Mesenchymal stem cell (in vitro differentiated cells and primary cell): ENCODE data around the gene SLC2A4RG.
A peak's percentile ranks its signal among the peaks of the same experiment; 100 is the strongest.

Experiments used
- DNase-seq: peaks from one replicate; pipeline ENCODE4 v3.0.0-alpha.2; 2013
- H2AFZ ChIP-seq: one replicate; pipeline ENCODE4 v1.6.1; 2013; ENCODE audit warnings: low read depth, mild to moderate bottlenecking, control low read depth, inconsistent platforms, low read length, moderate library complexity
- H2AK5ac ChIP-seq: 2 replicates; pipeline ENCODE4 v1.6.1; 2013; ENCODE audit warnings: low read length, moderate library complexity, mild to moderate bottlenecking, inconsistent platforms; ENCODE audit not compliant: severe bottlenecking
- H2BK120ac ChIP-seq: one replicate; pipeline ENCODE4 v1.6.1; 2013; ENCODE audit warnings: low read depth, mild to moderate bottlenecking, inconsistent platforms, low read length, moderate library complexity
- H2BK12ac ChIP-seq, 2 experiments: one replicate each; pipeline ENCODE4 v1.6.1; 2013; ENCODE audit warnings: inconsistent platforms in 2 of 2, low read length in 2 of 2, mild to moderate bottlenecking in 2 of 2, moderate library complexity in 2 of 2, control low read depth in 1 of 2
- H2BK15ac ChIP-seq: one replicate; pipeline ENCODE4 v1.6.1; 2013; ENCODE audit warnings: mild to moderate bottlenecking, low read depth, inconsistent platforms; ENCODE audit not compliant: poor library complexity, severe bottlenecking
- H2BK5ac ChIP-seq: 2 replicates; pipeline ENCODE4 v1.6.1; 2013; ENCODE audit warnings: low read depth, mild to moderate bottlenecking, low read length, control low read depth, inconsistent platforms; ENCODE audit not compliant: poor library complexity, severe bottlenecking
- H3K14ac ChIP-seq, 2 experiments: one replicate each; pipeline ENCODE4 v1.6.1; 2013; ENCODE audit warnings: inconsistent platforms in 2 of 2, low read length in 2 of 2, control low read depth in 1 of 2, mild to moderate bottlenecking in 1 of 2, moderate library complexity in 1 of 2
- H3K18ac ChIP-seq, 2 experiments: one replicate each; pipeline ENCODE4 v1.6.1; 2013; ENCODE audit warnings: inconsistent platforms in 2 of 2, low read length in 2 of 2, control low read depth in 1 of 2, low read depth in 1 of 2, mild to moderate bottlenecking in 1 of 2
- H3K23ac ChIP-seq, 2 experiments: one replicate each; pipeline ENCODE4 v1.6.1; 2013; ENCODE audit warnings: inconsistent platforms in 2 of 2, low read length in 2 of 2, mild to moderate bottlenecking in 2 of 2, moderate library complexity in 2 of 2, control low read depth in 1 of 2
- H3K27ac ChIP-seq: 2 replicates; pipeline ENCODE4 v1.5.1; 2013; ENCODE audit warnings: mild to moderate bottlenecking, moderate library complexity, low read length, control low read depth, inconsistent platforms; ENCODE audit not compliant: poor library complexity, severe bottlenecking
- H3K27me3 ChIP-seq, 2 experiments: 2 replicates each; pipeline versions ENCODE4 v1.6.1 to v1.7.0; 2013; ENCODE audit warnings: low read length in 2 of 2, mild to moderate bottlenecking in 2 of 2, moderate library complexity in 2 of 2, control low read depth in 1 of 2, inconsistent platforms in 1 of 2; ENCODE audit not compliant: control insufficient read depth in 1 of 2, insufficient read depth in 1 of 2
- H3K36me3 ChIP-seq, 2 experiments: 2 replicates each; pipeline versions ENCODE4 v1.6.1 to v1.7.0; 2013; ENCODE audit warnings: low read length in 2 of 2, control low read depth in 1 of 2, inconsistent platforms in 1 of 2, low read depth in 1 of 2, mild to moderate bottlenecking in 1 of 2; ENCODE audit not compliant: insufficient read depth in 2 of 2, control insufficient read depth in 1 of 2
- H3K4ac ChIP-seq, 2 experiments: one replicate each; pipeline ENCODE4 v1.6.1; 2013; ENCODE audit warnings: inconsistent platforms in 2 of 2, low read length in 2 of 2, mild to moderate bottlenecking in 2 of 2, moderate library complexity in 2 of 2, control low read depth in 1 of 2, low read depth in 1 of 2
- H3K4me1 ChIP-seq: 2 replicates; pipeline ENCODE4 v1.6.1; 2013; ENCODE audit warnings: low read depth, low read length, control low read depth; ENCODE audit not compliant: control insufficient read depth, insufficient read depth
- H3K4me2 ChIP-seq: 2 replicates; pipeline ENCODE4 v1.6.1; 2013; ENCODE audit warnings: low read length, mild to moderate bottlenecking, inconsistent platforms; ENCODE audit not compliant: poor library complexity, severe bottlenecking
- H3K4me3 ChIP-seq, 2 experiments: 2 replicates each; pipeline versions ENCODE4 v1.5.1 to v1.7.0; 2013; ENCODE audit warnings: low read length in 2 of 2, mild to moderate bottlenecking in 2 of 2, control low read depth in 1 of 2, low read depth in 1 of 2; ENCODE audit not compliant: insufficient read depth in 1 of 2
- H3K79me1 ChIP-seq: replicated peaks from 2 replicates; pipeline ENCODE4 v1.6.1; 2013; ENCODE audit warnings: mild to moderate bottlenecking, control low read depth, low read length, inconsistent platforms; ENCODE audit not compliant: poor library complexity, severe bottlenecking
- H3K9ac ChIP-seq: 2 replicates; pipeline ENCODE4 v1.7.0; 2013; ENCODE audit warnings: mild to moderate bottlenecking, low read length, moderate library complexity
- H3K9me3 ChIP-seq: 2 replicates; pipeline ENCODE4 v1.7.0; 2013; ENCODE audit warnings: mild to moderate bottlenecking, low read length; ENCODE audit not compliant: control insufficient read depth
- H4K8ac ChIP-seq: one replicate; pipeline ENCODE4 v1.6.1; 2013; ENCODE audit warnings: inconsistent platforms, mild to moderate bottlenecking, low read length, moderate library complexity
- H4K91ac ChIP-seq: one replicate; pipeline ENCODE4 v1.6.1; 2013; ENCODE audit warnings: mild to moderate bottlenecking, low read length, inconsistent platforms
- WGBS: methylation state at CpG from one replicate; pipeline ENCODE4 v1.1.7; 2013; ENCODE audit warnings: mixed read lengths; 5-methylcytosine and 5-hydroxymethylcytosine counted together

The SLC2A4RG gene

GRCh38 chr20:63708301-63709148 lies 31.1 kb upstream of the SLC2A4RG start:
- Histone ChIP-seq H2BK12ac (no peak overlapping the region), H3K4me2 (peak overlapping the region; percentile 46), H3K27me3 (no peaks in the 10 kb centered on the region), H2BK5ac (no peak overlapping the region), H3K27ac (no peak overlapping the region), H3K79me1 (peaks cover 13% of the 10 kb centered on the region), H4K8ac (peak overlapping the region; percentile 3), H3K4me1 (peaks cover 30% of the 10 kb centered on the region), H3K18ac (peak overlapping the region in 1 of 2 experiments; percentile 23), H3K36me3 (peaks cover 62 to 71% of the 10 kb centered on the region in 2 experiments), H2AK5ac (no peak overlapping the region), H3K14ac (peak overlapping the region in 1 of 2 experiments; percentile 41), H2BK15ac (peak overlapping the region; percentile 15), H3K9me3 (peaks cover 5% of the 10 kb centered on the region), H2AFZ (no peak overlapping the region), H3K4ac (peak overlapping the region; percentile 36 to 80), H4K91ac (peak overlapping the region; percentile 56), H3K4me3 (peak overlapping the region; percentile 90 to 96), H3K23ac (no peak overlapping the region), H2BK120ac (peak overlapping the region; percentile 79), H3K9ac (peak overlapping the region; percentile 93)
- WGBS = 43% methylated on average over 57 of the region's 67 CpGs
- DNase-seq = no peak

- no peak overlapping the region for H3K4ac ChIP-seq
- no peak overlapping the region for H3K23ac ChIP-seq
- H3K14ac ChIP-seq = no peak overlapping the region
- H2BK5ac ChIP-seq = no peak overlapping the region
- H3K4me1 ChIP-seq = peaks cover 29% of the 10 kb centered on the region
- H3K36me3 ChIP-seq = peaks cover 60 to 73% of the 10 kb centered on the region in 2 experiments
- H2BK120ac ChIP-seq = no peak overlapping the region
- no peaks in the 10 kb centered on the region for H3K27me3 ChIP-seq
- H3K18ac ChIP-seq = no peak overlapping the region
- H2AFZ ChIP-seq = no peak overlapping the region
- no peak overlapping the region for H3K27ac ChIP-seq
- H3K79me1 ChIP-seq = peaks cover 9% of the 10 kb centered on the region
- over 99% methylated on average over 15 of the region's 17 CpGs for WGBS
- no peak overlapping the region for H4K8ac ChIP-seq
- peak overlapping the region; percentile 46 for H3K4me2 ChIP-seq
- peak overlapping the region; percentile 90 to 96 for H3K4me3 ChIP-seq
- no peak overlapping the region for H4K91ac ChIP-seq
- H2BK12ac ChIP-seq = no peak overlapping the region
- peak overlapping the region; percentile 93 for H3K9ac ChIP-seq
- H2AK5ac ChIP-seq = no peak overlapping the region
- H3K9me3 ChIP-seq = peaks cover 5% of the 10 kb centered on the region
- H2BK15ac ChIP-seq = no peak overlapping the region
- DNase-seq = no peak
These were observed 30.4 kb upstream of the SLC2A4RG start for GRCh38 chr20:63709149-63709527.

GRCh38 chr20:63711085-63711645 lies 28.4 kb upstream of the SLC2A4RG start:
- WGBS = 87% methylated on average over 12 of the region's 12 CpGs

GRCh38 chr20:63712191-63712590 lies 27.4 kb upstream of the SLC2A4RG start:
- no peak overlapping the region for H3K14ac ChIP-seq
- H2BK12ac ChIP-seq = no peak overlapping the region
- H3K4ac ChIP-seq = no peak overlapping the region
- H3K27me3 ChIP-seq = no peaks in the 10 kb centered on the region
- H2AK5ac ChIP-seq = no peak overlapping the region
- no peak overlapping the region for H4K91ac ChIP-seq
- H2AFZ ChIP-seq = no peak overlapping the region
- DNase-seq = no peak
- peaks cover 11% of the 10 kb centered on the region for H3K4me1 ChIP-seq
- no peak overlapping the region for H3K4me3 ChIP-seq
- peaks cover 55 to 72% of the 10 kb centered on the region in 2 experiments for H3K36me3 ChIP-seq
- H3K79me1 ChIP-seq = peaks cover 6% of the 10 kb centered on the region
- no peak overlapping the region for H4K8ac ChIP-seq
- no peak overlapping the region for H3K27ac ChIP-seq
- H3K4me2 ChIP-seq = no peak overlapping the region
- H2BK15ac ChIP-seq = no peak overlapping the region
- H3K18ac ChIP-seq = no peak overlapping the region
- H3K9ac ChIP-seq = no peak overlapping the region
- peaks cover 25% of the 10 kb centered on the region for H3K9me3 ChIP-seq
- H2BK120ac ChIP-seq = no peak overlapping the region
- no peak overlapping the region for H2BK5ac ChIP-seq
- H3K23ac ChIP-seq = no peak overlapping the region
- WGBS = 100% methylated on average over 1 of the region's 1 CpG

More at GRCh38 chr20:63711085-63711645, 28.4 kb upstream of the SLC2A4RG start:
- no peak overlapping the region for H3K14ac ChIP-seq
- H3K79me1 ChIP-seq = peaks cover 3% of the 10 kb centered on the region
- H3K9ac ChIP-seq = no peak overlapping the region
- no peak overlapping the region for H3K4me3 ChIP-seq
- H3K27ac ChIP-seq = no peak overlapping the region
- no peak overlapping the region for H2BK12ac ChIP-seq
- H4K91ac ChIP-seq = no peak overlapping the region
- H2BK5ac ChIP-seq = no peak overlapping the region
- H2AFZ ChIP-seq = no peak overlapping the region
- no peak overlapping the region for H4K8ac ChIP-seq
- peaks cover 18% of the 10 kb centered on the region for H3K4me1 ChIP-seq
- H2BK15ac ChIP-seq = no peak overlapping the region
- no peak for DNase-seq
- no peak overlapping the region for H3K23ac ChIP-seq
- no peak overlapping the region for H3K4ac ChIP-seq
- H3K27me3 ChIP-seq = no peaks in the 10 kb centered on the region
- peaks cover 52 to 71% of the 10 kb centered on the region in 2 experiments for H3K36me3 ChIP-seq
- no peak overlapping the region for H2AK5ac ChIP-seq
- peaks cover 23% of the 10 kb centered on the region for H3K9me3 ChIP-seq
- no peak overlapping the region for H3K4me2 ChIP-seq
- H3K18ac ChIP-seq = no peak overlapping the region
- H2BK120ac ChIP-seq = no peak overlapping the region
